Loucy (cell line): Measurements from ENCODE around the gene C1orf226.
A peak's percentile ranks its signal among the peaks of the same experiment; 100 is the strongest.

Experiments used
- H2AFZ ChIP-seq: fragments of 200-600 bp; sonication (generic); 2 replicates; pipeline ENCODE4 v1.6.0; 2016; ENCODE audit warnings: antibody characterized with exemption, mild to moderate bottlenecking, low read length, moderate library complexity
- H3F3A ChIP-seq: fragments of 200-600 bp; 2 replicates; pipeline ENCODE4 v1.6.0; 2016; ENCODE audit warnings: antibody characterized with exemption, low read depth, mild to moderate bottlenecking
- H3K27me3 ChIP-seq: fragments of 200-600 bp; sonication (generic); 2 replicates; pipeline ENCODE4 v1.6.1; 2014; ENCODE audit warnings: low read length, mild to moderate bottlenecking; ENCODE audit not compliant: insufficient read depth, poor library complexity, severe bottlenecking
- H3K36me3 ChIP-seq: fragments of 200-600 bp; sonication (generic); 2 replicates; pipeline ENCODE4 v1.6.1; 2016; ENCODE audit warnings: low read length; ENCODE audit not compliant: insufficient read depth
- H3K4me1 ChIP-seq: fragments of 200-600 bp; sonication (generic); 2 replicates; pipeline ENCODE4 v1.5.1; 2014; ENCODE audit warnings: low read length, mild to moderate bottlenecking; ENCODE audit not compliant: insufficient read depth, poor library complexity, severe bottlenecking
- H3K4me2 ChIP-seq: fragments of 200-600 bp; sonication (generic); 2 replicates; pipeline ENCODE4 v1.6.0; 2014; ENCODE audit warnings: antibody characterized with exemption, low read length, low read depth, mild to moderate bottlenecking; ENCODE audit not compliant: poor library complexity, severe bottlenecking
- H3K4me3 ChIP-seq: fragments of 200-600 bp; sonication (generic); 2 replicates; pipeline ENCODE4 v1.5.1; 2014; ENCODE audit warnings: low read length, mild to moderate bottlenecking, mixed read lengths; ENCODE audit not compliant: poor library complexity, severe bottlenecking
- H3K79me2 ChIP-seq: fragments of 200-600 bp; sonication (generic); 2 replicates; pipeline ENCODE4 v1.6.1; 2014; ENCODE audit warnings: low read length; ENCODE audit not compliant: insufficient read depth
- H3K9ac ChIP-seq: fragments of 200-600 bp; sonication (generic); 2 replicates; pipeline ENCODE4 v1.6.0; 2014; ENCODE audit warnings: mild to moderate bottlenecking, low read depth, low read length, moderate library complexity; ENCODE audit not compliant: poor library complexity, severe bottlenecking
- H3K9me2 ChIP-seq: fragments of 200-600 bp; sonication (generic); replicated peaks from 2 replicates; pipeline ENCODE4 v1.6.1; 2016; ENCODE audit warnings: low read depth, low read length, mixed read lengths
- H3K9me3 ChIP-seq: fragments of 200-600 bp; sonication (generic); 2 replicates; pipeline ENCODE4 v1.6.1; 2014; ENCODE audit warnings: mild to moderate bottlenecking, antibody characterized with exemption, low read length, low read depth; ENCODE audit not compliant: insufficient read depth
- H4K20me1 ChIP-seq: fragments of 200-600 bp; sonication (generic); 2 replicates; pipeline ENCODE4 v1.6.0; 2014; ENCODE audit warnings: antibody characterized with exemption, low read length, mild to moderate bottlenecking; ENCODE audit not compliant: insufficient read depth, poor library complexity, severe bottlenecking
- EZH2phosphoT487 ChIP-seq: fragments of 200-600 bp; IDR thresholded peaks from 2 replicates; pipeline ENCODE4 v1.6.1; 2018; ENCODE audit warnings: antibody characterized with exemption, mild to moderate bottlenecking, moderate library complexity, borderline replicate concordance
- TF ChIP-seq, protein P1 (sequence below): fragments of 200-600 bp; sonication (generic); conservative IDR thresholded peaks from 2 replicates; pipeline ENCODE4 v1.5.1; 2014; ENCODE audit warnings: mild to moderate bottlenecking, antibody characterized with exemption, low read length

The C1orf226 gene

DNA sequence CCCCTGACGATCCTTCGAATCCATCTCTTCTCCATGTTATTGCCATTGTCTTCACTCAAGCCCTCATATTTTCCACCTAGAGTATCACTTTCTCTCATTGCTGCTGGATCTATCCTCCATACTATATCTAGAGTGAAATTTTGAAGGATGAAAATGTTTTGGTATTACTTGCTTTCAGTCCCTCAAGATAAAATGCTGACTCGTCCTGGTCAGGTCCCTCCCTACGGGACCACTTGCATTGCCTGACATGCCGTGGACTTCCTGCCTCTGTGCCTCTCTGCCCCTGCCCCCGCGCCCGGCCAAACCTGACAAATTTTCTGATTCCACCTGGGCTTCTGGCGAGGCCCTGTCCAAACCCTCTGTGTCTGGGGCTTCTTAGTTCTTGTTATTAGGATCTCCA lies 28.4 kb upstream of the C1orf226 start:
- TF ChIP-seq, protein P1, sequence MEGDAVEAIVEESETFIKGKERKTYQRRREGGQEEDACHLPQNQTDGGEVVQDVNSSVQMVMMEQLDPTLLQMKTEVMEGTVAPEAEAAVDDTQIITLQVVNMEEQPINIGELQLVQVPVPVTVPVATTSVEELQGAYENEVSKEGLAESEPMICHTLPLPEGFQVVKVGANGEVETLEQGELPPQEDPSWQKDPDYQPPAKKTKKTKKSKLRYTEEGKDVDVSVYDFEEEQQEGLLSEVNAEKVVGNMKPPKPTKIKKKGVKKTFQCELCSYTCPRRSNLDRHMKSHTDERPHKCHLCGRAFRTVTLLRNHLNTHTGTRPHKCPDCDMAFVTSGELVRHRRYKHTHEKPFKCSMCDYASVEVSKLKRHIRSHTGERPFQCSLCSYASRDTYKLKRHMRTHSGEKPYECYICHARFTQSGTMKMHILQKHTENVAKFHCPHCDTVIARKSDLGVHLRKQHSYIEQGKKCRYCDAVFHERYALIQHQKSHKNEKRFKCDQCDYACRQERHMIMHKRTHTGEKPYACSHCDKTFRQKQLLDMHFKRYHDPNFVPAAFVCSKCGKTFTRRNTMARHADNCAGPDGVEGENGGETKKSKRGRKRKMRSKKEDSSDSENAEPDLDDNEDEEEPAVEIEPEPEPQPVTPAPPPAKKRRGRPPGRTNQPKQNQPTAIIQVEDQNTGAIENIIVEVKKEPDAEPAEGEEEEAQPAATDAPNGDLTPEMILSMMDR, result no peak
- TF ChIP-seq EZH2phosphoT487, result no peak
- no peak overlapping the region for H2AFZ ChIP-seq
- no peak overlapping the region for H3K9ac ChIP-seq
- peaks cover 29% of the 10 kb centered on the region for H3K4me1 ChIP-seq
- H3K9me2 ChIP-seq, result no peaks in the 10 kb centered on the region
- H3K27me3 ChIP-seq, result no peaks in the 10 kb centered on the region
- no peaks in the 10 kb centered on the region for H3K79me2 ChIP-seq
- H3F3A ChIP-seq, result no peaks in the 10 kb centered on the region
- no peaks in the 10 kb centered on the region for H3K9me3 ChIP-seq
- H3K4me2 ChIP-seq, result no peak overlapping the region
- no peaks in the 10 kb centered on the region for H3K36me3 ChIP-seq
- H3K4me3 ChIP-seq, result no peak overlapping the region
- H4K20me1 ChIP-seq, result no peaks in the 10 kb centered on the region

DNA sequence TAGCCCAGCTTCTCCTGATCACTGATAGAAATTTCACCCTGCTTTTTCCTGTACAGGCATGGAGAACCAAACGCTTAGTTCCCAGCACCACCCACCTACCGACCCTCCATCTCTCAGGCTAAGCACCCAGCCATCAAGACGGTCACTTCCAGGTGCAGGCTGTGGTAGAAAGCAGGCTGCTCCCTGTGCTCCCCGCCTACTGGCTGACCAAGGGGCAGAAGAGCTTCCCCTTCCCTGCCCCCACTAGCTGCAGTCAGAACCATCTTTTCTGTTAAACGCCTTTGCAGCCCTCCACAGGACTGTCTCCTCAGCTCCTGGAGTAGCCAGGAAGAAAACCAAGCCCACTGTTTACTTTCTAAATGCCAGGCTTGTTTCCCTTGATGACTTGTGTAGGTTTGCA lies 27.8 kb upstream of the C1orf226 start:
- Histone ChIP-seq H3F3A (no peaks in the 10 kb centered on the region), H3K4me2 (no peak overlapping the region), H3K4me3 (no peak overlapping the region), H4K20me1 (no peaks in the 10 kb centered on the region), H3K4me1 (peaks cover 29% of the 10 kb centered on the region), H3K36me3 (no peaks in the 10 kb centered on the region), H3K9ac (no peak overlapping the region), H3K9me2 (no peaks in the 10 kb centered on the region), H3K9me3 (no peaks in the 10 kb centered on the region), H3K79me2 (no peaks in the 10 kb centered on the region), H3K27me3 (no peaks in the 10 kb centered on the region), H2AFZ (no peak overlapping the region)
- TF ChIP-seq, protein P1, result no peak
- TF ChIP-seq EZH2phosphoT487, result no peak

- Histone ChIP-seq H3K4me1 (peaks cover 12% of the 10 kb centered on the region), H3K9me2 (no peaks in the 10 kb centered on the region), H3K79me2 (no peaks in the 10 kb centered on the region), H3K36me3 (no peaks in the 10 kb centered on the region), H3K4me3 (no peak overlapping the region), H3K4me2 (no peak overlapping the region), H3K9ac (no peak overlapping the region), H2AFZ (no peak overlapping the region), H3F3A (no peaks in the 10 kb centered on the region), H3K27me3 (no peaks in the 10 kb centered on the region), H4K20me1 (no peaks in the 10 kb centered on the region), H3K9me3 (no peaks in the 10 kb centered on the region)
- TF ChIP-seq, protein P1, result peak; percentile 82
- no peak for TF ChIP-seq EZH2phosphoT487
These were observed 23.8 kb upstream of the C1orf226 start for GRCh38 chr1:162357681-162358266.
